GM23248 (cell line): Measurements from ENCODE around the gene RPF1.

Source experiments
- EZH2 ChIP-seq: fragments of 200-600 bp; sonication (generic); IDR thresholded peaks from 2 replicates; pipeline ENCODE4 v1.6.1; 2018; ENCODE audit warnings: antibody characterized with exemption, mild to moderate bottlenecking; ENCODE audit not compliant: insufficient read depth, poor library complexity, severe bottlenecking
- EZH2phosphoT487 ChIP-seq: fragments of 200-600 bp; sonication (generic); IDR thresholded peaks from 2 replicates; pipeline ENCODE4 v1.6.1; 2018; ENCODE audit warnings: antibody characterized with exemption, moderate library complexity, mild to moderate bottlenecking, low read depth; ENCODE audit not compliant: insufficient read depth

DNA sequence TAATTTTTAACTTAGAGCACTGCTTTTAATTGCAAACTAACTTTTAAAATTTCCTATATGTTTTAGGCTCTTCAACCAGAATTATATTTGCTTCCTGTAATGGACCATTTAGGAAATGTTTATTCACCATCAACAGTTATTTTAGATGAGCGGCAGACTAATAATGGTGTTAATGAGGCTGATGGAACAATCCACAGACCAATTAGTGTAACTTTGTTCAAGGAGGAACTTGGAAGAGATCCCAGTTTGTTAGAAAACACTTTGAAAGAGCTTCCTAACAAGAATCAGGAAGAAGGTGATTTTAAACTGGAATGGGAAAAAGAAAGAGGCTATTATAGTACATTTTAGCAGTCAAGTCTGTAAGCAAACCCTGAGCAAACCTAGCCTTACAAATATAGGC lies 46.7 kb downstream of the RPF1 start:
- TF ChIP-seq EZH2, result no peak
- no peak for TF ChIP-seq EZH2phosphoT487
